NCI-H2171 (cell line): ENCODE data around the gene ERC2.

Experiments
- DNase-seq: peaks from one replicate; lab custom pipeline; 2025; lab: John Stamatoyannopoulos, UW

ERC2 gene

DNA sequence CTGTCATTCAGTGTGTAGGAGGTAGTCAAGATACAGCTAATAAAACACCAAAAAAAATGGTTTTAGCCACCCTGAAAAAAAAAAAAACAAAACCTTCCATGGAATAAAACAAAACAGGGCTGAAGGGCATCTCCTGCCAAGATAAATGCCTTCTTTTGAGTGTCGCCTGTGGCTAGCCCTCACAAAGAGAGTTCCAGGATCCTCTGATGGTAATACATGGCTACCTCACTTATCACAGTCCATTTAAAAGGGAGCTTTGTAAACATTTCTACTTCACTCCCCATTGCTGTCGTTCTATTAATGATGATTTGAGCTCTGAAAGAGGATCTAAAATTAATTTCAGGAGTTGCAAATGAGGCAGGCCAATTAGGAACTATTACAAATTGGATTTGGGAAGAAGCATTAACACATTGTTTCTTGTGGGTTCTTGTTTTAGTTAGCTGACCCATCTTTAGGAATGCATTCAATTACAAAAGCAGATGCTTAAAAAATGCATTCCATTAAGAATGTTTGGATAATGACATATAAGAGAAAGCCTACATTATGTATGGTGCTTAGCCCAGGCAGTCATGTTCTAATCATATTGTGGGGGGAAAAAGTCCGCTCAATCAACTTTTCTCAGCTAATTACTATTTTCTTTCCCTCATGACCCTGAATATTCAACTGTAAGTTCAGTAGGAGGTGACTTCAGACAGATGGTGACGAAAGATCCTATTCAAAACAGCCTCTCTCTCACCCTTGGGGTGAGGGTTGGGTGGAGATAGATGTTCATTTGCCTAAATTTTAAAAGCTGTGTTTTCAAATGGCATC, 726.0 kb downstream of the ERC2 start:
- DNase-seq = no peak

DNA sequence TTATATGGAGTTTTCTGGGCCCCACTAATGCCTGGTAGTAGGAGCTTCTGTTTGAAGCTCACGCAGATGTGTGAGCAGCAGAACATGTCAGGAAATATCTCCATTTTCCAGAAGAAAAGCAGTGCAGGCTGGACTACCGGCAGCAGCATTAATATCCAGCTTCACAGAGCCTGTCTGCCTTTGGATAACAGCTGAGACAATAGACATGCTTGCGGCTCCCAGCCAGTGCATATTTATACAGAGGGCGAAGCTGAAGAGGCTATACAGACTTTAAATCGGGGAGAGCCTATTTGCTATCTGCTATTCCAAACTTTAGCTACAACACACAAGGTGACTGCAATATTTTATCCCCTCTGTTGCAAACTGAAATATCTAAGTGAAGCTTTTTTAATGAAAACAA, 731.1 kb downstream of the ERC2 start:
- DNase-seq = no peak

DNA sequence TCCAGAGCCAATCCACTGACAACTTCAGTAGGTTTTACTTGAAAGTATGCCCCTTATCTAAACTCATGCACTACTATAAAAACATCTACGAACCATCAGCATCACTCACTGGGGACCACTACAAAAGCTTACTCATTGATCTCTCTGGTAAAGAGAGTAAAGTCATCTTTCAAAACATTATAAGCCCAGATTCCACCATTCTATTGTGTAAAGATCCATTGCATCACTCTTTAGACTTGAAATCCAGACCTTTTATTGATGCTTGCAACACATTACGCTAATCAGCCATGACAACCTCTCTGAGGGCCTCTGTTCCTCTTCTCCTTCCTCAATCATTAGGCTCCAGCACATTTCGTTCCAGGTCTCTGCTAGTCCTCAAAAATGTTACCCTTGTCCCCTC, 732.3 kb downstream of the ERC2 start:
- DNase-seq = no peak

DNA sequence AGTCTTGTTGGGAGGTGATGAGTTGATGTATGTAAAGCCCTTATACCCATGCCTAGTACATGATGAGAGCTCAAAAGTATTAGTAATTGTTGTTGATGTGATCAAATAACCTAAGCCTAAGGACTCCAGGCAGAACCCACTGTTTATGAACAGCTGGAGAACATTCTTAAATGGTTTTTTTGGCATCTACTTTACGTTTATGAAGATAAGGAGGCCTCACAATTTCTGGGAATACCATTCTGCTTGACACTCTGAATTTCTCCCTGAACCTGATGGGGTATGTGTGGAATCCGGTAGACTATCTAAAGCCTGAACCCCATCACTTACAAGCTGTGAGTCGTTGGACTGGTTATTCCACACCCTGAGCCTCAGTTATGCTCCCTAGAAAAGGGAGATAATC, 736.5 kb downstream of the ERC2 start:
- no peak for DNase-seq

DNA sequence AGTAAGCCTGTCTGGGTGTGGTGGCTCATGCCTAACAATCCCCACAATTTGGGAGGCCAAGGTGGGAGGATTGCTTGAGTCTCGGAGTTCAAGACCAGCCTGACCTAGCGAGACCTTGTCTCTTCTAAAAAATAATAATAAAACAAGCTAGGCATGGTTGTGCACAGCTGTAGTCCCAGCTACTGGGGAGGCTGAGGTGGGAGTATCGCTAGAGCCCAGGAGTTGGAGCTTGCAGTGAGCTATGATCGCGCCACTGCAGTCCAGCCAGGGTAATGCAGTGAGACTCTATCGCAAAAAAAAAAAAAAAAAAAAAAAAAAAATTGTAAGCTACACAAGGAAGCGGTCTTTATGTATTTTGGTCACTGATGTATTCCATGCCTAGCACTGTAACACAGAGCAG, 738.7 kb downstream of the ERC2 start:
- no peak for DNase-seq

DNA sequence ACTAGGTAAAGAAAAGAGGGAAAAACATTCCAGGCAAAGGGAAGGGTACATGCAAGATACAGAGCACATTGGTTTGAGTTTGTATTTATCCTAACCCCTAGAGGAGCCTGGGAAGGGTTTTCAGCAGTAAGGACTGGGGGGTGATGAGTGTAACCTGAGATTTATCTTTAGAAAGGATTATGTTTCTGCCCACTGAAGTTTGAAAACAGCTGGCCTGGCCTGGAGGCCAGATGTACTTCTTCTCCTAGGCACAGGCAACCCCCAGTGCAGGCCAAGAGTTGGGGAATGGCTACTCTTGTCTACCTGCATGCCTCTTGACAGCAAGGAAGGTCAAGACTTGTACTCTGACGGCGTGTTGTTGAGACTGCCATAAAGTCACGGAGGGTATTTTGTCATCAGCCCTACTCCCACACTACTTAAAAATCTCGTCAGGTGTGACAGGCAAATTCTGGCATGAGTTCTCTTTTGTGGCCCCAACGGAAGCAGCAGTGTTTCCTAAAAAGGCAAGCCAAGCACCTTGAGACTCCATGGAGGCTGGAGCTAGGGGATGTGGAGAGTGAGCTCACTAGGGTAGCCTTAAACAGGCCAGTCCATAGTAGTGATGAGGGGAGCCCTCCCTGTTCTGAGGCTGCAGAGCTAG, 739.7 kb downstream of the ERC2 start:
- DNase-seq = no peak

DNA sequence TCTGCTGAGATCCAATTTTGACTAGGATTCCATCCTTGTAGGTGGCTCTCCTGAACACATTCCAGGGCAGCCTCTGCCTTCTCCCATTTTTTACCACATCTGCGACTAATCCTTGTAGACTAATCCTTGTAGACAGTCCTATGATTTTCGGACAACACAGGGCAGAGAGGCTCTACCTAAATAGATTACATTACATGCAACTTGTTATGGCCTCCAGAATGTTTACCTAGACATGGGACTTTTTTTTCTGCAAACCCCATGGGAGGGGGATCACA, 741.8 kb downstream of the ERC2 start:
- no peak for DNase-seq

DNA sequence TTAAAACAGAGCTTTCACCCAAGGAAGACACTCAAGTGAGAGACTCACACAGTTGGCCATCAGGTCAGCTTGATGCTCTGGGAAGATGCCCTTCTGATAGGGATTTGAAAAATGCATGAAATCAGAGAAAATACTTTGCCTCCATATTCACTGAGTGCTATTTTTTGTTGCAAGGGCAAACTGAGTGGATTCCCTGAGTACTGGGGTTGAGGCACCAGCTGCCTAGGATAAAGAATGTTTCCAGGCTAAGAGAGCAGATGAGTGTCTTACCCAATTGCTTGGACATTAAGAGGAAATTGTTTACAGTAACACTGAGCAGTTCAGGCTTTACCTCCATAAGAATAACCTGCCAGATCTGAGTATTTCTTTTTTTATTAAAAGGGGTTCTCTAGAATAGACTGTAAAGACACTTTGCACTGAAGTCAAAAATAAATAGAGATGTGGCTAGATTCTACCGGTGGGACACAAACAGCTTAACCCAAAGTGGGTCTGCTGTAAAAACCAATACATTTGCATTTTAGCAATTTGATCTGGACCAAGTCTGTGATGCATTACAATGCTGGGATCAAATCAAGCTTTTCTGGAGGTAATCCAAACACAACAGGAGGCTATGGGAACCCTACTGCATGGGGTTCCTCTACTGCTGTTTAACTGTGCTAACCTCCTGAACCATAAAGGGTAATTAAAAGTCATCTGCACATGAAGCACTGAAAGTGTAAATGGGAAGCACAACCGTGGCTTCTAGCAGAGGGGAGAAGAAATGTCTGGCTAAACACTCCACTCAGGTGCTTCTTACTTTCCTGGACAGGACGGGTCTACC, 742.4 kb downstream of the ERC2 start:
- no peak for DNase-seq

DNA sequence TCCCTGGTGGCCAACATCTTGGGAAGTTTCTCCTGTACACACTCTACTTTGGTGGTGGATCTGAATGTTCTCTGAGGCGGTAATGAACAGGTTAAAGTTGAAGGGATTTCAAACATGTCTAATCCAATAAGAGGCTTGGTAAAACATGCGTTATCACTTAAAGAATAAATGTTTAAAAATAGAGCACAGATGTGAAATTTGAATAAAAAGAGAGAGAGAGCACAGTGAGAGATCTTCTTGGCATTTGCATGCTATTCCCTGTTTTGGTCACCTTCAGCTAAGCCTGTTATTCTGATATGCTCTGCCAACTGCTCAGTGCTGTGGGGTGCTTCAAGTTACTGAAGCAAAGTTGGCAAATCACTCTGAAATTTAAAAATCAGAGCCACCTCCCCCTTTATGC, 743.4 kb downstream of the ERC2 start:
- DNase-seq = no peak

DNA sequence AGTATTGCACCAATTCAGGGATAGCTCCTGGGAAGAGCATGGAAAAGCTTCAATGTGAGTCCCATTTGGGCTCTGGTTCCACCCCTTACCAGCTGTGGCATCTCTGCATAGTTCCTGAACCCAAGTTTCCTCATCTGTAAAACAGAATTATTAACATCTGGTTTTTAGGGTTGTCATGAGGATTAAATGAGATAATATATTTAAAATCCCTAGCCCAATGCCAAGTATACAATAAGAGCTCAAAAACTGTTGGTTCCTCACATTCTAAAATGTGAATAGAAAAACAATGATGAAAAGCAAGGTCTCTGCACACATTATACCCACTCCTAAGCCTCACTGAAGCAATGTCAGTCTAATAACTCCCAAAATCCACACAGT, 743.9 kb downstream of the ERC2 start:
- no peak for DNase-seq

DNA sequence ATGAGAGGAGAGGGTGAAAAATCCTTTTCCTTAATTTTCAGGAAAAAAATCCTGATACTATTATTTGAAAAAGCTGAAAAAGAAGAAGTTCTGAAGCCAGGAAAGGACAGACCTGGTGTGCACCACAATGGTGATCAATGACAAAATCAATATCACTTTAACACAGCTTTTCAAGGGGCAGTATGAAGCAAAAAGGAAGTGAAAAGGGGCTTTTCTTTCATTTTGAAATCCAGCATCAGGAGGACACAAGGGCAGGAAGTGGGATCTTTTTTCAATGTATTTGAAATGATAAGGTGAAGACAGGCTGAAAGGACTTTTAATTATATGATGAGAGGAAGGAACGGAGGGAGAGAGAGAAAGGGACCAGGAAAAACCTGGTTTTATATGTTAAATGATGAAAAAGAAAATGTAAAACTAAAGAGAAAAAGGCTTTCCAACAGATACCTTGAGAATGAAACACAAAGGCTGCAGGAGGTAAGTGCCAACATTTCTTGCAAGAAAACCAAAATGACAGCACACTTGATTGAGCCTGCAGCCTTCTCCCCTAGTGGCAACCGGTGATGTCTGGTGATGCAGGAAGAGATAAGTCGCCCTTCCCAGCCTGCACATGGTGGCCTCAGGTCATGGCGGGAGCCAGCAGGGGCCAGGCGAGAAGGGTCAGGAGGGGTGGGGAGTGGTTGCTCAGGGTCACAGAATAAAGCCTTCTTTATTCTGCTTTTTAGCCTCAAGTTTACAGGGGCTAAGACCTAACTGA, 744.4 kb downstream of the ERC2 start:
- DNase-seq = no peak

DNA sequence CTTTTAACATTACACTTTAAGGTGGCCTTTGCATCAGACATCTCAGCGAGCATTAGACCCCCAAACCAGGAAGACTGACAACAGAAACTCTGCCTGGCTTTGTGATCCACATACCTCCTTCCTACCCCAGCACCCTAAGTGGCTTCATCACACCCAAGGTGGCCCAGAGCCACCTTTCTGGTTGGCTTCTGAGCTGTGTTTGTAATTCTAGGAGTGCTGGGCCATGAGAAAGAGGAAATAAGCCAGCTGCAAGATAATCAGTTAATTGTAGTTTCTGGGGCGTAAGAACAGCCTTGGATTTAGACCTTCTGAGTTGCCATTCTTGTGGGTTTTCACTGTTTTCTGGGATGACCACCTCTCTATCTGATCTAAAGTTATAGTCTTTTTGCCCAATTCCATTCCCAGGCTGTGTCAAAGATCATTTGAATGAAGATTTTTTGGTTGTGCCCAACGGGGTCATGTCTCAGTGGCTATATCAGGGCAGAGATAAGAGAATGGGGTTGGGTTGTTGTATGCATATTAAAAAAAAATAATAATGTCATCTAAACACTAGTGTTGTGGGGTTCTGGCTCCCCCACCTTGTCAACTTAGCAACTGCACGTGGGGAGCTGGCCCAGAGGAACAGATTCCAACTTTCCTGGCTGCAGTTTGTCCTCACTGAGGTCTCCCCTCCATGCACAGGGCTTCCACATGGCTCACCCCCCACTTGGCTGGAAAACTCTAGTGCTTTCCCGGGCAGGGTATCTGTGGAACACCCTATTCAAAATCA, 746.4 kb downstream of the ERC2 start:
- no peak for DNase-seq

DNA sequence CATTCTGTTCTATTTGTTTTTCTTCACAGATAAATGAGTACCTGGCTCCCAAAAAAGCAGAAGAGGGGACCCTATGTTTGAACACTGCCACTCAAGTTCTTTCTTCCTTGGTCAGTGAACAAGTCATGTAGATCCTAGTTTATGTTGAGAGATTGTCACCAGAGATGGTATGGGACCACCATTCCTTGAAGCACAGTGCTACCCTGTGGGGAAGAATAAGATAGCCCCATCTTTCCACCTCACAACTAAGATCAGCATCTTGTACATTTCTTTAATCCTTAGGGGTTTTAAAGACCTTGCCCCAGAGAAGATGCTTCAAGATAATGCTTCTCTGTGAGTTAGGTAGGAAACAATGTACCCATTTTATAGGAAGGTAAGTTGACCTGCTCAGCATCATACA, 747.7 kb downstream of the ERC2 start:
- no peak for DNase-seq

DNA sequence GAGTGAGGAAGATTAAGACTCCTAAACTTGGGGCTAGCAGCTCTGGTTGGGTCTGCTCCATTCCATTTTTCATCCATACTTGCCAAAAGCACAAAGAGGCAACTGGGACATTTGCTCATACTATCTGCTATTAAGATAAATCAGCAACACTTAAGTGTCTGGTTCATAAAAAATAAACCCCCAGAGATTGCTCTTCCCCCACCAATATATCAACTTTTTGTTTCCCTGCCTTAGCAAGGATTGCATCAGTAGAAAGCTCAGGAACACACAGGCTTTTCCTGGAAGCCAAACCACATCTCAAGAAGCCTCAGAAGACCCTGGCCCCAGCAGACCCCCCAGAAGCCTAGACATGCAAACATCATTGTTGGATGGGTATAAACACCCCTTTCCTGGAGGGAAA, 748.8 kb downstream of the ERC2 start:
- DNase-seq = no peak

DNA sequence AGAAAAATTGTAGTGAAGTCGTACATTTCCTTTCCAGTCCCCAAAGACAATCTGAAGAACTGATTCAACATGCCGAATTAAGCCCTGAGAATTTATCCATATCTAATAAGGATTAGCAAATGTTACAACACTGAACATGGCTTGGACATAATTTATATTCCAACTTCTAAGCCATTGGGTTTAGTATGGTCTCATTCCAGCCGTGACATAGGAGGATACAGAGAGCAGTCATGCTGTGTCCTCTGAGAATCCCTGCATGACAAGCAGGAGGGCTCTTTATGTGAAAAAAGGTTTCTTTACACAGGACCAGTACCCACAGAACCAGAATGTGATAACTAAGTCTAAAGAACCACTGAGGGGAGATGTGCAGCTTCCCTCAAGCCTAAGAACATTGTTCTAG, 749.3 kb downstream of the ERC2 start:
- DNase-seq = no peak

DNA sequence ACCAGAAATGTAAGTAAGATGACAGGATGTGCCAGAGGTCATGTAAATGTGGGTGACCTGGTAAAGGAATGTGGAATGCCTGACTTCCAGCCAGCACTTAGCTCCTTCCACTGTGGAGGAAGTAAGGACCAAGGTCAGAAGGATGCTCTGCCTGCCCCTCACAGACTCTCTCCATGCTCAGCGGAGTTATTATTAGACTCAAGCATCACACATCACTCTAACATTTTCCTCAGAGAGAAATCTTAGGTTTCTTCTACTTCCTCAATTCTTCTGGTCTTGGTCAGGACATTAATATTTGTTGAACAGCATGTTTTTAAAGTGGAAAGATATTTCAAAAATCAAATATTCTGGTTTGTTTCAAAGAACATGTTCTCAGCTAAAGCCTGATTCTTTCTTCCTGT, 749.7 kb downstream of the ERC2 start:
- no peak for DNase-seq

DNA sequence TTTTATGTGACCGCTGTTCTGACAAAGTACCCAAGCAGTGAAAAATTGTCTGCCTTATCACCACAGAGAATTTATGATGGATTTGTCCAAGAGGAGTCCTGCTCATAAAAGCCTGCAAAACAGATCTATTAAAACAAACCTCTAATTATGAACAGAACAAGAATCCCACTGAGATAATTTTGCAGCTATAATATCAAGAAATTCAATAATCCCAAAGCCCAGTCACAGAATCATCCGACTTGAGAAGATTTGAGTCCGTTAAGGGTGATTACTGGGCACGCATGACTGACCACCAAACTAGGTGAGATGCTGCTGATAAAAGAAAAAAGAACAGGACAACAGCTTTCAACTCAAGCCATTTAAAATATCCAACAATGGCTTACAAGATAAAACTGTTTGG, 750.2 kb downstream of the ERC2 start:
- no peak for DNase-seq

DNA sequence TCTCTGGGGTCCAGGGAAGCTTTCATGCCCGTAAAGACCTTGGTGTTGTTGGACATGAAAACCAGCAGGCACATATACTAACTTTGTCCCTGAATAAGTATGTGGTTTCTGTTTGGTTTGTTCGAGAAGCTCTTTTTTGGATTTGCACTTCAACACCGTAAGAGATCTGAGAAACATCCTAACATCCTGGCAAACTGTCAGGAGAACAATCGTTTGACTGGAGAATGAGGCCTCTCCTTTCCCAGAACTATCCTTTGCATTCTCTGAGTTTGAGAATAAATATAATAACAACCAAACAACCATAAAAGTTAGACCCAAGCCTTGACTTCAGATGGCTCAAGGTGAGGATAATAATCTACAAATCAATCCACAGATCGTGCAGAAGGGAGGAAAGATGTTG, 750.8 kb downstream of the ERC2 start:
- no peak for DNase-seq

DNA sequence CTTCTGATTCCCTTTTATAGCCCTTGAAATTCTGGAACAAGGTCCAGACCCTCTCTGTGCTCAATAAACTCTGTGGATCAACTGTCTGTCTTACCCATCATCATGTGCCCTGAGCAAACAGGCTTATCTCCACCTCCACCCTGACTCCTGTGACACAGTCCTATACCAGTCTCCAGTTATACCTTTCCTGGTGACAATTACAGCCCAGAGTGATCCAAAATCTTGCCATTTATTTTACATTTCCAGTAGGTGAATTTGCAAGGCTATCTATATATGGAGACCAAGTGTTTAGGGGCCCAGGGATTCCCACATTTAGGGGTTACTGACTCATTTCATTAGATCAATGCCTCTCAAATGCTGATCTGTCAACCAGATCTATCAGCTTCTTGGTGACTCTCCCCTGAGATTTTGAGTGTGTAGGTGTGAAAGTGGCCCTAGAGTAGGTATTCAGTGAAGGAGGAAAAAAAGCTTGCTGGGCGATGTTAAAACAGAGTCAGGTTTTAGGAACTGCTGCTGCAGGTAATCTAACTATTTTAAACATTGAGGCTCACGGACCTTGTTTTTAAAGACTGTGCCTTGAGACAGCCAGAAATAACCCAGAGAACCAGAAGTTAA, 751.5 kb downstream of the ERC2 start:
- no peak for DNase-seq

DNA sequence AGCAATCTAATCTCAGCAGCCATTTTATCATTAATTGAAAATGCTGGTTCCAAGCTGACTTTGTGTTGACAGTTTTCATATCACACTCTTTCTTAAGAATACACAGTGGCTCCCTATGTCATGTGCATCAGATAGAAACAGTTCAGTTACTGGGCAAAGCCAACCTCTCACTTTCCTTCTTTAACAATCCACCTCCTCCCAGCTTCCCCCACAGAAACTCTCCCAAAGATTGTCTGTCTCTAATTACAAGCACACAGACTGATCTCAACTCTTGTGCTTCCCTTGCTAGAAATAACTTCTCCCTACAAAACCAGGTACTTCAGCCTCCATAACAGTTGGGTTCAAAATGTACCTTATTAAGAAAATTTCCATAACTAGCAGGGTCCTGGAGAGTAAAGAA, 752.2 kb downstream of the ERC2 start:
- no peak for DNase-seq

DNA sequence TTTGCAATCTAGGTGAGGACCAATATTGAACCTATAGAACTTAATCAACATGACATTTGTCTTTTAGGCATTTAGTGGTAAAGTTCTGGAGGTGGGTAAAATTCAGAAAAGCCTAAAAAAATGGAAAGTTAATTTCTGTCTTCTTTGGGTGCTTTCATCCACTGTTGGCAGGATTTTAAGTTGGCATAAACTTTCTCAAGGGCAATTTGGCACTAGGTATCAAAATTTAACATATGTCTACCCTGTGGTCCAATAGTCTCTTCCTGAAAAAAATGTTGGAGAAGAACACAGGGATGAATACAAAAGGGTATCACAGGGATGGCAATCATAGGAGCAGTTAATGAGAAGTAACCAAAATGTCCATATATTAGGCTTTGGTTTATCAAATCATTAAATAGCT, 754.2 kb downstream of the ERC2 start:
- DNase-seq = no peak
